ENCODE results near the gene SPEG. TPM values are rescaled to one million over a fixed set of nuclear protein-coding genes. Genes with fewer than 3 reads are reported as not detected.
A peak's percentile ranks its signal among the peaks of the same experiment; 100 is the strongest.

The SPEG gene
- total RNA-seq, 1 experiment from 2014 or later: 56.6 TPM

GRCh38 chr2:219405451-219405850 lies 29.2 kb upstream of the SPEG start:
- no peaks in the 10 kb centered on the region for H3K36me3 ChIP-seq (ENCODE audit: control insufficient read depth in 1 of 2, insufficient read depth in 2 of 2, low read length in 2 of 2)
- no peak overlapping the region for H3K27ac ChIP-seq (ENCODE audit: low read depth, low read length)
- H3K4me1 ChIP-seq (ENCODE audit: control insufficient read depth in 1 of 2, insufficient read depth in 2 of 2, low read length in 2 of 2): peaks cover 10 to 41% of the 10 kb centered on the region in 2 experiments
- ChIA-PET CTCF (interaction anchor here (1.5 to 4.7 kb wide), 3 partner anchors 53 to 123 kb away, joined by 3 to 109 read pairs (median 28); no protein-coding TSS in a partner anchor), POLR2A (no interaction called here), RAD21 (ENCODE audit: low non-redundant PET in 1 of 2, low total read pairs in 2 of 2, uncharacterized antibody in 2 of 2, unreplicated experiment in 2 of 2) (interaction anchor here in 1 of 2 experiments (1.0 kb wide), 1 partner anchor 93 kb away, joined by 3 read pairs; the partner anchor contains the start of gene GMPPA)
- H3K9me3 ChIP-seq (ENCODE audit: control insufficient read depth in 1 of 2, insufficient read depth in 1 of 2, low read depth in 1 of 2, low read length in 2 of 2): no peaks in the 10 kb centered on the region
- no peaks in the 10 kb centered on the region for H4K20me1 ChIP-seq (ENCODE audit: insufficient read depth)
- H3K9ac ChIP-seq (ENCODE audit: low read length): no peak overlapping the region
- intact Hi-C loops (cut with micrococcal nuclease): loop anchor here (10.0 kb wide), 1 partner anchor 239 kb away; no protein-coding TSS in a partner anchor
- no peak overlapping the region for H3K4me3 ChIP-seq (replicated peaks in 1 of 2; ENCODE audit: low read depth in 1 of 2, low read length in 2 of 2)
- DNase-seq (ENCODE audit: low read depth, low spot score) (no peak), ATAC-seq (no peak)
- no peaks in the 10 kb centered on the region for H3K79me2 ChIP-seq (ENCODE audit: insufficient read depth, low read length)
- H2AFZ ChIP-seq (ENCODE audit: low read depth, low read length, poor library complexity, severe bottlenecking): no peak overlapping the region
- no peaks in the 10 kb centered on the region for H3K9me2 ChIP-seq (ENCODE audit: insufficient read depth)
- TF ChIP-seq, protein P1, sequence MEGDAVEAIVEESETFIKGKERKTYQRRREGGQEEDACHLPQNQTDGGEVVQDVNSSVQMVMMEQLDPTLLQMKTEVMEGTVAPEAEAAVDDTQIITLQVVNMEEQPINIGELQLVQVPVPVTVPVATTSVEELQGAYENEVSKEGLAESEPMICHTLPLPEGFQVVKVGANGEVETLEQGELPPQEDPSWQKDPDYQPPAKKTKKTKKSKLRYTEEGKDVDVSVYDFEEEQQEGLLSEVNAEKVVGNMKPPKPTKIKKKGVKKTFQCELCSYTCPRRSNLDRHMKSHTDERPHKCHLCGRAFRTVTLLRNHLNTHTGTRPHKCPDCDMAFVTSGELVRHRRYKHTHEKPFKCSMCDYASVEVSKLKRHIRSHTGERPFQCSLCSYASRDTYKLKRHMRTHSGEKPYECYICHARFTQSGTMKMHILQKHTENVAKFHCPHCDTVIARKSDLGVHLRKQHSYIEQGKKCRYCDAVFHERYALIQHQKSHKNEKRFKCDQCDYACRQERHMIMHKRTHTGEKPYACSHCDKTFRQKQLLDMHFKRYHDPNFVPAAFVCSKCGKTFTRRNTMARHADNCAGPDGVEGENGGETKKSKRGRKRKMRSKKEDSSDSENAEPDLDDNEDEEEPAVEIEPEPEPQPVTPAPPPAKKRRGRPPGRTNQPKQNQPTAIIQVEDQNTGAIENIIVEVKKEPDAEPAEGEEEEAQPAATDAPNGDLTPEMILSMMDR (IDR thresholded peaks at IDR 0.05 in 2 of 3, conservative IDR thresholded peaks at IDR 0.05 in 1 of 3; ENCODE audit: borderline replicate concordance in 1 of 3, insufficient read depth in 1 of 3, low read depth in 2 of 3, low read length in 2 of 3): 0 out of 6 replicates have a peak, but pooled peaks of 1 of the 3 experiments have one; percentile 7
- no peak for TF ChIP-seq ZFX (IDR thresholded peaks at IDR 0.05)
- TF ChIP-seq, protein P2, sequence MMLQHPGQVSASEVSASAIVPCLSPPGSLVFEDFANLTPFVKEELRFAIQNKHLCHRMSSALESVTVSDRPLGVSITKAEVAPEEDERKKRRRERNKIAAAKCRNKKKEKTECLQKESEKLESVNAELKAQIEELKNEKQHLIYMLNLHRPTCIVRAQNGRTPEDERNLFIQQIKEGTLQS (IDR thresholded peaks at IDR 0.05): no peak
- no peak for TF ChIP-seq EGR1 (IDR thresholded peaks at IDR 0.05; ENCODE audit: low read depth)
- H3K27me3 ChIP-seq (ENCODE audit: insufficient read depth, low read length): no peaks in the 10 kb centered on the region
- no peak overlapping the region for H3K4me2 ChIP-seq (ENCODE audit: low read length)
- BruUV-seq (replicated peaks): no TSS peak

- no peak for DNase-seq (ENCODE audit: low read depth, low spot score)
- RAD21 ChIA-PET (ENCODE audit: low non-redundant PET in 1 of 2, low total read pairs in 2 of 2, uncharacterized antibody in 2 of 2, unreplicated experiment in 2 of 2): no interaction called here
- ATAC-seq: no peak
- Histone ChIP-seq H3K4me2 (ENCODE audit: low read length) (peak overlapping the region; percentile 43), H3K9me3 (ENCODE audit: control insufficient read depth in 1 of 2, insufficient read depth in 1 of 2, low read depth in 1 of 2, low read length in 2 of 2) (no peaks in the 10 kb centered on the region), H3K9me2 (ENCODE audit: insufficient read depth) (no peaks in the 10 kb centered on the region), H3K36me3 (ENCODE audit: control insufficient read depth in 1 of 2, insufficient read depth in 2 of 2, low read length in 2 of 2) (no peaks in the 10 kb centered on the region), H3K4me3 (replicated peaks in 1 of 2; ENCODE audit: low read depth in 1 of 2, low read length in 2 of 2) (no peak overlapping the region), H3K27ac (ENCODE audit: low read depth, low read length) (no peak overlapping the region), H3K79me2 (ENCODE audit: insufficient read depth, low read length) (no peaks in the 10 kb centered on the region), H3K4me1 (ENCODE audit: control insufficient read depth in 1 of 2, insufficient read depth in 2 of 2, low read length in 2 of 2) (peaks cover 10 to 41% of the 10 kb centered on the region in 2 experiments), H3K9ac (ENCODE audit: low read length) (no peak overlapping the region), H3K27me3 (ENCODE audit: insufficient read depth, low read length) (no peaks in the 10 kb centered on the region), H2AFZ (ENCODE audit: low read depth, low read length, poor library complexity, severe bottlenecking) (no peak overlapping the region), H4K20me1 (ENCODE audit: insufficient read depth) (no peaks in the 10 kb centered on the region)
- CTCF ChIA-PET: no interaction called here
- intact Hi-C loops (cut with micrococcal nuclease): loop anchor here (10.0 kb wide), 1 partner anchor 239 kb away; no protein-coding TSS in a partner anchor
- no TSS peak for BruUV-seq (replicated peaks)
- POLR2A ChIA-PET: no interaction called here
- TF ChIP-seq SIN3A (IDR thresholded peaks at IDR 0.05; ENCODE audit: low read depth): no peak
- no peak for TF ChIP-seq CBX3 (IDR thresholded peaks at IDR 0.05; ENCODE audit: low read depth)
- TF ChIP-seq ZNF274 (IDR thresholded peaks at IDR 0.05; ENCODE audit: low read depth, low read length): no peak
- no peak for TF ChIP-seq SRF (IDR thresholded peaks at IDR 0.05; ENCODE audit: low read depth)
- no peak for TF ChIP-seq ELF1 (IDR thresholded peaks at IDR 0.05; ENCODE audit: borderline replicate concordance, low read depth)
- TF ChIP-seq POLR2AphosphoS5 (IDR thresholded peaks at IDR 0.05; ENCODE audit: low read depth, low read length): no peak
- TF ChIP-seq FOSL1 (IDR thresholded peaks at IDR 0.05; ENCODE audit: low read depth): no peak
- TF ChIP-seq, protein P1 (IDR thresholded peaks at IDR 0.05 in 2 of 3, conservative IDR thresholded peaks at IDR 0.05 in 1 of 3; ENCODE audit: borderline replicate concordance in 1 of 3, insufficient read depth in 1 of 3, low read depth in 2 of 3, low read length in 2 of 3): no peak
- no peak for TF ChIP-seq POLR2A (IDR thresholded peaks at IDR 0.05; ENCODE audit: borderline replicate concordance, extremely low read depth, insufficient read depth, insufficient read length)
Observed at GRCh38 chr2:219405958-219406860, 28.4 kb upstream of the SPEG start.
